HG03432 (cell line): ENCODE results near the gene CD200R1L.

Experiments used
- ATAC-seq: cut with Tn5 transposase; IDR thresholded peaks from one replicate; pipeline ENCODE4 v1.9.1; 2021; ENCODE audit warnings: mild to moderate bottlenecking, moderate library complexity; ENCODE audit not compliant: unreplicated experiment

Gene CD200R1L

DNA sequence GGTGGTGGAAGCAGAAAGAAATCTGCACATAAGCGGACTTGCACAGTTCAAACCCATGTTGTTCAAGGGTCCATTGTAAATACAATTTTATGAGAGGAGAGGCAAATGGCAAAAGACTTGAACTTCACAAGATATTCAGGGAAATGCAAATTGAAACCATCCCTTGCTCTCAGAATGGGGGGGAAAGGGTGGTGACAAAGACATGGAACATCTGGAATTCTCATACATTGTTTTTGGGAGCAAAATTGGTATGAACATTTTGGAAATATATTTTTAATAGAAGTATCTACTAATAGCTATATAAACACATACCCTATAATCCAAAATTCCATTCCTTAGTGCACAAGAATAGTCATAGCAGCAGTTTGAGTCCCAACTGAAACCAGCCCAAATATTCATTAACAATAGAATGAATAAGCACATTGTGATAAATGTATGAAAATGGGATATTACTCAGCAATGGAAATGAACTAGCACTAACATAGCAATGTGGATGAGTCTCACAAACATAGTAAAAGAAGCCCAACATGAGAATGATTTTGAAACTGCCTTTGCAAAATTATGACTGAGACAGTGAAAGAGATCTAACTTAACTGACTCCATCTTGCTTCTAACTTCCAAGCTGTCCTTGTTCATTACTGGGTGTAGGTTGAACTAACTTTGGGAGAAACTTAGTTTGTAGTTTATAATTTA, 77.2 kb downstream of the CD200R1L start:
- no peak for ATAC-seq

- ATAC-seq: no peak
Observed at GRCh38 chr3:112767777-112768176, 78.9 kb downstream of the CD200R1L start.

GRCh38 chr3:112767177-112767576, 79.5 kb downstream of the CD200R1L start:
- no peak for ATAC-seq
